ENCODE measurements around the gene ARHGAP26.

DNA sequence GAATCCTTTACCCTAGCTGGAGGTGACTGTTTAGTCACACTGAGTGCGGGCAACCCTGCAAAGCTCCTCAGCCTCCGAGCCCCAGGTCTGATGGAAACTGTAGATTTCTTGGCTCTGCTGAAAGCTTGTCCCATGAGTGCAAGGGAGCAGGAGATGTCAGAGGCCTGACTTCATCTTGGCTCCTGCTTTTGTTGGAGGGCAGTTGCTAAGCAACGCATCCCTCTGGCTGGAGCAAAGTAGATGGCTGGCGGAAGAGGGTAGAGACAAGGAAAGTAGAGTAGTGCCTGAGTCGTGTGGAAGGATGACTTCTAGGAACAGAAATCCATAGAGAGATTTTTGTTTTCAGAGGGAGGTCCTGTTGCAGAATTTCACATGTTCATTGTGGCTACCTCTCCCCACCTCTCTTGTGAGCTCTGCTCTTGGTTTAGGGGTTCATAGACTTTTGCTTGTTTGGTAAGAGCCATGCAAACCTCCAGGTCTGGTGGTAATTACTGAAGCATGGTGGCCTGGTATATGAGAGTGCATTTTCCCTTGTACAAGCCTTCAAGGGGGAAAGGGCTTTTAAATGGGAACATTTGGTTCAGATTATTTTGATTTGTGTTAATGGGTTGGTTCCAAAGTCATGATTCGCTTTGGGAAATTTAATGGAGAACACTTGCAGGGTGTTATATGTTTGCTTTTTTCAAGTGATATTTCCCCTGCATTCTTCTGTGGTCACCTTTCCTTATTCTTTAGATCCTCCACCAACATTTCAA lies 71.5 kb downstream of the ARHGAP26 start:
- TF ChIP-seq, protein P1, sequence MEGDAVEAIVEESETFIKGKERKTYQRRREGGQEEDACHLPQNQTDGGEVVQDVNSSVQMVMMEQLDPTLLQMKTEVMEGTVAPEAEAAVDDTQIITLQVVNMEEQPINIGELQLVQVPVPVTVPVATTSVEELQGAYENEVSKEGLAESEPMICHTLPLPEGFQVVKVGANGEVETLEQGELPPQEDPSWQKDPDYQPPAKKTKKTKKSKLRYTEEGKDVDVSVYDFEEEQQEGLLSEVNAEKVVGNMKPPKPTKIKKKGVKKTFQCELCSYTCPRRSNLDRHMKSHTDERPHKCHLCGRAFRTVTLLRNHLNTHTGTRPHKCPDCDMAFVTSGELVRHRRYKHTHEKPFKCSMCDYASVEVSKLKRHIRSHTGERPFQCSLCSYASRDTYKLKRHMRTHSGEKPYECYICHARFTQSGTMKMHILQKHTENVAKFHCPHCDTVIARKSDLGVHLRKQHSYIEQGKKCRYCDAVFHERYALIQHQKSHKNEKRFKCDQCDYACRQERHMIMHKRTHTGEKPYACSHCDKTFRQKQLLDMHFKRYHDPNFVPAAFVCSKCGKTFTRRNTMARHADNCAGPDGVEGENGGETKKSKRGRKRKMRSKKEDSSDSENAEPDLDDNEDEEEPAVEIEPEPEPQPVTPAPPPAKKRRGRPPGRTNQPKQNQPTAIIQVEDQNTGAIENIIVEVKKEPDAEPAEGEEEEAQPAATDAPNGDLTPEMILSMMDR (IDR thresholded peaks at IDR 0.05), result no peak
- no peak for TF ChIP-seq POLR2A (IDR thresholded peaks at IDR 0.05)

Data from lower leg skin (tissue), 3 donors.